Amygdala (tissue), 56 donors: ENCODE results near the gene ULK1.
A peak's percentile ranks its signal among the peaks of the same experiment; 100 is the strongest.
"Not testable (repeated sequence)": the region's sequence is repeated elsewhere in the genome, so short reads cannot be mapped to it uniquely, and the experiment has no call there.

ENCODE experiments used
- DNase-seq, 56 donors: peaks; one replicate each; lab custom pipeline; 2025; lab: John Stamatoyannopoulos, UW

The ULK1 gene

DNA sequence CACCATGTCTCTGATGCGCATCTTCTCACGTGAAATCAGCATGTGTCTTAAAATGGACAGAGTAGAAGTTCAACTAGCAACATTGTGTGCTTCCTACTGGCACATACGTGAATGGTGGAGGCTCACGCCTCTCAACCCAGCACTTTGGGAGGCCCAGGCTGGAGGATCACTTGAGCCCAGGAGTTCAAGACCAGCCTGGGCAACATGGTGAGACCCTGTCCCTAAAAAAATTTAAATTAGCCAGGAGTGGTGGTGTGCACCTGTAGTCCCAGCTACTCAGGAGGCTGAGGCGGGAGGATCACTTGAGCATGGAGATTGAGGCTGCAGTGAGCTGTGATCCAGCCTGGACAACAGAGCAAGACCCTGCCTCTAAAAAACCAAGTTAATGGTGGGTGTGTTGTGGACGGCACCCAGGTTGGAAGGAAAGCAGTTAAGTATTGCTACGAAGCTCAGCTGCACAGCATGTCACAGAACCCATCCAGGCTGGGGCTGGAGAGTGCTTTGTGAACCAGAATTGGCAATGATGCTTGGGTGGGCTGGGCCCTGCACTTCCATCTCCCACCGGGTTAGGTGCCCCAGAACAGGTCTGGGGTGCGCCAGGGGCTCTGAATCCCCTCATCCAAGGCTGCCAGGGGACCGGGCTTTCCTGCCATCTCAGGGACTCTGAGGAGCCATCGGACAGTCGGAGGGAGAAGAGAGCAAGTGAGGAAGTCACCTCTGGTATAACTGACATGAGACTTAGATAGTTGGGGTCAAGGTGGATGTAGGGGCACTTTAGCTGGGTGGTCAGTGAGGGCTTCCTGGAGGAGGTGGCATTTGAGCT, 33.0 kb upstream of the ULK1 start:
- no peak for DNase-seq

- DNase-seq = no peak
Measured at GRCh38 chr12:131862084-131862441, 32.4 kb upstream of the ULK1 start.

DNA sequence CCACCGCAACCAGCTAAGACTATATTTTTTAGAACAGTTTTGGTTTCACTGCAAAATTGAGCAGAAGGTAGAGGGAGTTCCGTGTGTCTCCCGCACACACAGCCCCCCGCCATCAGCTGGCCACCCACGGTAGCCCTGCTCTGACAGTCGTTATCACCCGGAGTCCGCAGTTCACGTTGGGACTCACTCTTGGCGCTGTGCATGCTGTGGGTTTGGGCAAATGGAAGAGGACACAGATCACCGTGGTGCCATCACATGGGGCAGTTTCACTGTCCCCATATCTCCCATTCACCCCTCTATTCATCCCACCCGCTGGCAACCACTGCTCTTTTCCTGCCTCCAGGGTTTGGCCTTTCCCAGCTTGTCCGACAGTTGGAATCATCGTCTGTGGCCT, 31.8 kb upstream of the ULK1 start:
- no peak for DNase-seq

DNA sequence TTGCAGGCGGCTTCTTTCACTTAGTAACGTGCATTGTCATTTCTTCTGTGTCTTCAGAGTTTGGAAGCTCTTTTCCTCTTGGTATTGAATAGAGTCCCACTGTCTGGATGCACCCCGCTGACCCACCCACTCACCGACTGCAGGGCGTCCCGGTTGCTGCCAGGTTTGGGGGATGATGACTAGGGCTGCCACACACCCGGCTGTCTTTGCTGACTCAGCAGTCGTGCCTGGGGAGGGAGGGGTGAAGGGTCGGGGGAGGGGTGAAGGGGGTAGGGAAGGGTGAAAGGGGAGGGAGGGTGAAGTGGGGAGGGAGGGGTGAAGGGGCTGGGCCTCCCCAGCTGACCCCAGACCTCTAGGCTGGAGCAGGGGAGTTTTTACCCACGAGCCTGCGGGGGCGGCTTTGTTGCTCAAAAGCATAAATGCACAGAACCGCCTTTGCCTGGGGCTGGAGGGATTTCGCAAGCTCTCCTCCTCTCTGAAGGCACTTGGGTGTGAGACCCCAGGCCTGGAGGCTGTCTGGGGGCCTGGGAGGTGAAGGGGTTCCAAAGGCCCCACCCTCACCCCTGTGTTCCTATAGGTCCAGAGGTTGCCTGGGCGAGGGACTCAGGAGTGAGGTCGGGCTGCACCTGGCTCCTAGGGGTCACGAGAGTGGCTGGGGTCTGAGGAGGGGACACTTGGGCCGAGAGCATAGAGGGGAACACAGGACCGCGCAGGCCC, 31.3 kb upstream of the ULK1 start:
- DNase-seq = no peak

GRCh38 chr12:131863711-131864396, 30.6 kb upstream of the ULK1 start:
- no peak for DNase-seq

GRCh38 chr12:131864469-131864868, 30.0 kb upstream of the ULK1 start:
- no peak for DNase-seq

GRCh38 chr12:131865180-131865875, 29.1 kb upstream of the ULK1 start:
- DNase-seq = no peak

GRCh38 chr12:131867471-131867870, 27.0 kb upstream of the ULK1 start:
- DNase-seq = no peak

- DNase-seq = peak in 2 of 56 donors; percentile 10 to 29
Measured at GRCh38 chr12:131867891-131868675, 26.3 kb upstream of the ULK1 start.

- DNase-seq = no peak
Measured at GRCh38 chr12:131869871-131870418, 24.5 kb upstream of the ULK1 start.

GRCh38 chr12:131871677-131872076, 22.7 kb upstream of the ULK1 start:
- no peak for DNase-seq

DNA sequence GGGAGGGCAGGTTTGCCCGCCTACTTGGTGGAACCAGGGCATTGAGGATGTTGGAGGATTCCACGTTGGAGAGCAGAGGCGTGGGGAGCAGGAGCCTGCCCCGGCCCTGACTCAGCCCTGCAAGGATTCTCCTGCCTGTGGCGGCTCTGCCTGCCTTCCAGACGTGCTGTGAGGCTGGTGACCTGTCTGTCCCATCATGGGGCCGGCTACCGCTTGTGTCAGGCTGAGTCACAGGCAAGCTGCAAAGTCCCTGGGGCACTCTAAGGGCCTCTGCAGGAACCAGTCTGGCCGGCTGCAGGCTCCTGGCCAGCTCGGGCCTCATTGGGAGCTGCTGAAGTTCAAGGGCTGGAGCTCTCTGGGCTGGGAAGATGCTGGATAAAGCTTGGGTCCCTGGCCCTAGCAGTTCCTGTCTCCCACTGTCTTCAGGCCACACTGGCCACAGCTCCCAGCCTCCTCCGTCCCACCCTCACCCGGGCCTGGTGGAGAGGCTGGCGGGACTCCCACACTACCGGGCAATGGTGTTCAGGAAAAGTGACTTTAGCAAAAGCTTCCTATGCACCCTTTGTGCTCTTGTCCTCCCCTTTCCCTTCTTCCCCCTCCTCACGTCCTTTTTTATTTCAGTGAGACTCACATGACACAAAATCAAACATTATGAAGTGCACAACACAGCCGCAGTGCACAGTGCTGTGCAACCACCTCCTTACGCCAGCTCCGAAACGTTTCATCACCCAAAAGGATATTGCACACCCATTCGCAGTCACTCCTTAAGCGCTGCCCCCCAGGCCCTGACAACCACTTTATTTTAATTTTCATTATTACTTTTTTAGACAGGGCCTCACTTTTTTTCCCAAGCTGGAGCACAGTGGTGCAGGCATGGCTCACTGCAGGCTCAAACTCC, 22.0 kb upstream of the ULK1 start:
- DNase-seq = no peak

DNA sequence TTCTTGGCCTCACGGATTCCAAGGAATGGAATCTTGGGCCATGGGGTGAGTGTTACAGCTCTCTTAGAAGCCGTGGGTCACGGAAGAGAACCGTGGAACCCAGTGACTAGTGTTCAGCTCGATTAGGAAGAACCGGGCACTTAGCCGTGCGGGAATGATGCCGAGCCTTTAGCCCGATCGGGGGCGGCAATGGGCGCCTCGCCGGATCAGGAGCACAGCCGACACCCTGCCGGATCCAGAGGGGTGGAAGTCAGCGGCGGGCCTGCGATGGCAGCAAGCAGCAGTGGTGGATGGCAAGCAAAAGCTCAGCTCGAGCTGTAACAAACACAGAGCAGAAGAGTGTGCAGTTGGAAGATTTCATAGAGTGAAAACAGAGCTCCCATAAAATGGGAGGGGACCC, 21.1 kb upstream of the ULK1 start:
- DNase-seq = no peak

DNA sequence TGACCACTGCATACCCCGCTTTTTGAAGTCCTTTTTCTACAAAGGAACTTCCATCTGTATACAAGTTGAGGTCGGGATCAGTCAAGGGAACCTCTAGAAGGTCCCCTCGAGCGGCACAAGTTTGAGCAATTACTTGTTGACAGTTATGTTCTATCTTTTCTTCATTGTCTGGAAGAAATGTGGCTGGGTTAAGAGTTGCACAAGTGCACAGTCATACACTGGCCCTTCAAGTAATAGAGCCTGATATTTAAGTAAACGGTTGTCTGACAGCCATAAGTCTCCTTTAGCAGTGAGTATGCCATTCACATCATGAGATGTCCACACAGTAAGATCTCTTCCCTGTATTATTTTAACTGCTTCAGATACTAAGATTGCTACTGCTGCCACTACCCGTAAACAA, 19.4 kb upstream of the ULK1 start:
- DNase-seq = not testable (repeated sequence)

DNA sequence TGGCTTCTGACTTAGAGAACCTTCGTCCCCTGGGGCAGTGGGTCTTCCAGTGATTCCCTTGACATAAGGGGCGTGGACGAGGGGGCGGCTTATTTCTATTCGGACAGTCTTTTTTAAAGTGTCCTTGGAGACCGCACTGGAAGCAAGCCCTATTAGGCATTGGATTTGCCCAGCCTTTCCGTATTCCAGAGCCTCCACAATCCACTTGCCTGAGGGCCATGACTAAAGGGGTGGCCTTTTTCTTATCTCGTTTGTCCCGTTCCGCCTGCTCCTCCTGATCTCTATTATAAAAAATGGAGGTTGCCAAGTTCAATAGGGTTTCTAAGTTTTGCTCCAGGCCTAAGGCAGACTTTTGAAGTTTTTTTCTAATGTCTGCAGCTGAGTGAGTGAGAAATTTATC, 17.2 kb upstream of the ULK1 start:
- not testable (repeated sequence) for DNase-seq

GRCh38 chr12:131878436-131878835, 16.0 kb upstream of the ULK1 start:
- not testable (repeated sequence) for DNase-seq

DNA sequence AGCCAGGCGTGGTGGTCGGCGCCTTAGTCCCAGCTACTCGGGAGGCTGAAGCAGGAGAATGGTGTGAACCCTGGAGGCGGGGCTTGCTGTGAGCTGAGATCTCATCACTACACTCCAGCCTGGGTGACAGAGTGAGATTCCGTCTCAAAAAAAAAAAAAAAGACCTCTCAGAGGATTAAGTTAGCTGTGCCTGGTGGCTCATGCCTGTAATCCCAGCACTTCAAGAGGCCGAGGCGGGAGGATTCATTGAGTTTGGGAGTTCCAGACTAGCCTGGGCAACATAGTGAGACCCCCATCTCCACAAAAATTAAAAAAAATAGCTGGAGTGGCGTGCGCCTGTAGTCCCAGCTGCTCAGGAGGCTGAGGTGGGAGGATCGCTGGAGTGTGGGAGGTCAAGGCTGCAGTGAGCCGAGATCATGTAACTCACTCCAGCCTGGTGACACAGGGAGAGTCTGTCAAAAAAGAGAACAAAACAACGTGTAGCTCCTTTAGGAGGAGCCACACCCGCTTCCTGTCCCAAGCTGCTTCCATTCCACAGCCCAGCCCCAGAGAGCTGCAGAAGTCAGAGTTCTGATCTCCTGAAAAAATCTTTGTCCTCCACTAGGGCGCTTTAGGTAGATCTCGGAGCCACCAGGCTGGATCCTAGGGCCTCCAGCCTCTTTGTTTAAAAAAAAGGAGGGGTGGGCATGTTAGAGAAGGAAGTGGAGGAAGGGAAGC, 11.5 kb upstream of the ULK1 start:
- no peak for DNase-seq

DNA sequence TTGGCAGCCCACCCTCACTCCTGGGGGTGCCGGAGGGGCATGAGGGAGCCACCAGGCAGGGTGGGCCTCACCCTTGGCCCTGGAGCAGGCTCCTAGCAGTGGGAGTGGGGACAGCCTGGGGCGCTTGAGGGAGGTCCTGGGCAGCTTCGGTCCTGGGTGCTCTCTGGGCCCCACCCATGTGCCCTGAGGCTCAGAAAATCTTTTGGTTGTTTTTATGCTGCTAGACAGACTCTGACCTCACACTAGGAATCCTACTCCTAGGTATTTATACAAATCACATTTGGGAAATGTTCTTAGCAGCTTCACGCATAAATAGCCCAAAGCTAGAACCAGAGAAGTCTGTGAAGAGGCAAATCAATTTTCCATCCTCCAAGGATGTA, 10.9 kb upstream of the ULK1 start:
- no peak for DNase-seq
